NCI-H2029 (cell line): ENCODE results near the gene ARHGAP29.

Experiments used
- DNase-seq: peaks from one replicate; lab custom pipeline; 2025; lab: John Stamatoyannopoulos, UW

Gene ARHGAP29

GRCh38 chr1:94122201-94122970 lies 115.0 kb downstream of the ARHGAP29 start:
- no peak for DNase-seq
